ENCODE data around the gene HOMER3.

DNA sequence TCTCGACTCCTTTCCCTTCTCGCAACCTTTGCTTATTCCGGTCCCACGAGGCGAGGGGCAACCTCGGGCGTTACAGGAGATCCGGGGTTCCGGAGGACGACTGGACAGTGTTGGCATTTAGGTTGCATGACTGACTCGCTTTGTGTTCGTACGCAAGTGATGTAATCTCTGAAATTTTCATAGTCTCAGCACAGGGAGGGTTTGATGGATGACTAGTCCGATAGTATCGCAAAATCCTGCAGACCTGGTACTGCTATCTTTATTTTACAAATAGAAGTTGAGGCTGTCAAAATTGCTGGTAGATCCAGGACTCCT, 21.2 kb downstream of the HOMER3 start:
- no peak for TF ChIP-seq GATA3 (IDR thresholded peaks at IDR 0.05; ENCODE audit: low read depth, low read length)
- TF ChIP-seq GATA2 (IDR thresholded peaks at IDR 0.05; ENCODE audit: low read depth, low read length): no peak
